Retinal pigment epithelial cell (primary cell): ENCODE measurements around the gene CEP85.

ENCODE experiments used
- DNase-seq: peaks from one replicate; pipeline ENCODE4 v3.0.0-alpha.2; 2010; ENCODE audit warnings: low read depth
- H3K4me3 ChIP-seq: 2 replicates; pipeline ENCODE4 v1.5.1; 2011; ENCODE audit warnings: mild to moderate bottlenecking, low read length, control low read depth, moderate library complexity
- TF ChIP-seq, protein P1 (sequence below): conservative IDR thresholded peaks from 2 replicates; pipeline ENCODE4 v1.5.1; 2011; ENCODE audit warnings: low read depth, low read length, control low read depth, inconsistent platforms

CEP85 gene

DNA sequence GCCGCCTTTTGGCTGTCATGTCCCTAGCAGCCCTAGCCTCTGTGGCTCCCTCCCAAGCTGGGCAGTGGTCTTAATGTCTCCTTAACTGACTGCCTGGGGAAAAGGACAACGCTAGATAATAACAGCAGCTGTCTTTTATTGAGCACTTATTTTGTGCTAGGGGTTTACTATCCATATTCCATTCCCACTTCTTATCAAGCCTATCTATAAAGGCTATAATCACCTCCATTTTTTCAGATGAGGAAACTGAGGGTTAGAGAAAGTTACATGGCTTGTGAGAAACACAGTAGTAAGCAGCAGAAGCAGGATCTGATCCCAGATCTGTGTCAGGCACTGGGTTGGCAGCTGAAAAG is 52.0 kb downstream of the CEP85 start:
- no peak overlapping the region for H3K4me3 ChIP-seq
- DNase-seq = no peak
- TF ChIP-seq, protein P1, sequence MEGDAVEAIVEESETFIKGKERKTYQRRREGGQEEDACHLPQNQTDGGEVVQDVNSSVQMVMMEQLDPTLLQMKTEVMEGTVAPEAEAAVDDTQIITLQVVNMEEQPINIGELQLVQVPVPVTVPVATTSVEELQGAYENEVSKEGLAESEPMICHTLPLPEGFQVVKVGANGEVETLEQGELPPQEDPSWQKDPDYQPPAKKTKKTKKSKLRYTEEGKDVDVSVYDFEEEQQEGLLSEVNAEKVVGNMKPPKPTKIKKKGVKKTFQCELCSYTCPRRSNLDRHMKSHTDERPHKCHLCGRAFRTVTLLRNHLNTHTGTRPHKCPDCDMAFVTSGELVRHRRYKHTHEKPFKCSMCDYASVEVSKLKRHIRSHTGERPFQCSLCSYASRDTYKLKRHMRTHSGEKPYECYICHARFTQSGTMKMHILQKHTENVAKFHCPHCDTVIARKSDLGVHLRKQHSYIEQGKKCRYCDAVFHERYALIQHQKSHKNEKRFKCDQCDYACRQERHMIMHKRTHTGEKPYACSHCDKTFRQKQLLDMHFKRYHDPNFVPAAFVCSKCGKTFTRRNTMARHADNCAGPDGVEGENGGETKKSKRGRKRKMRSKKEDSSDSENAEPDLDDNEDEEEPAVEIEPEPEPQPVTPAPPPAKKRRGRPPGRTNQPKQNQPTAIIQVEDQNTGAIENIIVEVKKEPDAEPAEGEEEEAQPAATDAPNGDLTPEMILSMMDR = no peak

DNA sequence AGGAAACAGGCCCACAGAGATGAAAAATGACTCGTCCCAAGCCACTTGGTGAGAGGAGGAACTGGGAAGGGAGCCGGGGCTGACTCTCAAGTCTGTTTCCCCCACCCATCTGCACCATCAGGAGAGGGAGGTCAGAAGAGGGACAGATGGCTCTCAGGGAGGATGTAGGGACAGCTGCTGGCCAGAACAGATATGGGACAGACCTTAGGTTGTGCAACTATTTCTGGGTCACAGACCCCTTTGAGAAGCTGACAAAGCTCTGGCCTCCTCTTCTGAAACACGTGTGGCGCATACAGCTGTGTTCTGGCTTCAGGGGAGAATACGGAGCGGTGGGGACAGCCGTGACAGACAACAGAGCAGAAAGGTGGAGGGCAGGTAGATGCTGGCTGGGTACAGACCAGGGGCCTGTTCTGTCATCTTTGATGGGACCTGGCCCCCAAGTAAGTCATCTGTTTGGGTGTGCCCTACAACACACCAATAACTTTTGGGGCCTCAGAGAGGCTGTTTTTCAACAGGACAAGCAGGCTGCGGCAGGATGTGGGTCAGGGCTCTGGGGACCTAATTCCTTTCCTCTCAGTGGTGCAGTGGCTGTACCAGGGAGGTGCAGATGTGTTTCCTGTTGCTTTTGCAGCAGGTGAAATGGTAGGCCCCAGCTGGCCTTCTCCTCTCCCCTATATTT is 53.2 kb downstream of the CEP85 start:
- TF ChIP-seq, protein P1 = no peak
- no peak overlapping the region for H3K4me3 ChIP-seq
- no peak for DNase-seq

DNA sequence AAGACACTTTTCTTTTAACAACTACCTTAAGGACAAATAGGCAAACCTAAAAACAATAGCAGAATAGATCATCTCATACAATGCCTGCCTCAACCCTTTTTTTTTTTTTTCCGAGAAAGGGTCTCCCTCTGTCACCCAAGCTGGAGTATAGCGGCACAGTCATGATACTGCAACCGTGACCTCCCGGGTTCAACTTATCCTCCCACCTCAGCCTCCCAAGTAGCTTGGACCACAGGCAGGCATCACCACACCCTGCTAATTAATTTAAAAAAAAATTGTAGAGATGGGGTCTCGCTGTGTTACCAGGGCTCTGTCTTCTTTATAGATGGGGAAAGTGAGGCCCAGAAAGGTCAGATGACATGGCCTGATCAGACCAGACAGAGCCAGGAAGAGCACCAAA is 53.8 kb downstream of the CEP85 start:
- DNase-seq = no peak
- no peak overlapping the region for H3K4me3 ChIP-seq
- TF ChIP-seq, protein P1 = no peak

DNA sequence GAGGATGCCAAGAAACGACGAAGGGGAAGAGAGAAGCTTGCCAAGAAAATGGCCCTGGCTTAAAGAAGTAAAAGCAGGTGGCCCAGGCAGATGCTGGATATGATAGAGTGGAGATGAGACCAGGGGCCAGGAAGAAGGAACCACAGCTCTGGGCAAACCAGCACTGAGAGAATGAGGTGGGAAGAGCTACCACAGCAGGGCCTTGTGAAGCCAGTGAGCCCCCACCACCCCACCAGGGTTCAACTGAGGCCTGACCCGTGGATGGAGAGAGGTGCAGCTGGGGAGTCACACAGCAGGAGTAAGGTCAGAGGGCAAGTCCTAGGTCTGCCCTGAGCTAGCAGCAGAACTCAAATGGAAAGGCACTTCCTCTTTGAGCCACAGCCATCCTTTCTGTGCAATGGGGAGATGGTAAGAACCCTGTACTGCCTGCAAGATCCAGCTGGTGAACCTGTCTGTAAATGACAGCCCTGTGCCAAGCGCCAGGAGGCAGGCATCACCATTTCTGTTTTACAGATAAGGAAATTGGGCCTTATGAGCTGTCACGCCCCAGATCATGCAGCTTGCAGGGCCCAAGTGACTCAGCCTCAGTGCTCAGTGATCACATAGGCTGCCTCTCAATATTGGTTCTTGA is 54.4 kb downstream of the CEP85 start:
- TF ChIP-seq, protein P1 = no peak
- DNase-seq = no peak
- H3K4me3 ChIP-seq = no peak overlapping the region

DNA sequence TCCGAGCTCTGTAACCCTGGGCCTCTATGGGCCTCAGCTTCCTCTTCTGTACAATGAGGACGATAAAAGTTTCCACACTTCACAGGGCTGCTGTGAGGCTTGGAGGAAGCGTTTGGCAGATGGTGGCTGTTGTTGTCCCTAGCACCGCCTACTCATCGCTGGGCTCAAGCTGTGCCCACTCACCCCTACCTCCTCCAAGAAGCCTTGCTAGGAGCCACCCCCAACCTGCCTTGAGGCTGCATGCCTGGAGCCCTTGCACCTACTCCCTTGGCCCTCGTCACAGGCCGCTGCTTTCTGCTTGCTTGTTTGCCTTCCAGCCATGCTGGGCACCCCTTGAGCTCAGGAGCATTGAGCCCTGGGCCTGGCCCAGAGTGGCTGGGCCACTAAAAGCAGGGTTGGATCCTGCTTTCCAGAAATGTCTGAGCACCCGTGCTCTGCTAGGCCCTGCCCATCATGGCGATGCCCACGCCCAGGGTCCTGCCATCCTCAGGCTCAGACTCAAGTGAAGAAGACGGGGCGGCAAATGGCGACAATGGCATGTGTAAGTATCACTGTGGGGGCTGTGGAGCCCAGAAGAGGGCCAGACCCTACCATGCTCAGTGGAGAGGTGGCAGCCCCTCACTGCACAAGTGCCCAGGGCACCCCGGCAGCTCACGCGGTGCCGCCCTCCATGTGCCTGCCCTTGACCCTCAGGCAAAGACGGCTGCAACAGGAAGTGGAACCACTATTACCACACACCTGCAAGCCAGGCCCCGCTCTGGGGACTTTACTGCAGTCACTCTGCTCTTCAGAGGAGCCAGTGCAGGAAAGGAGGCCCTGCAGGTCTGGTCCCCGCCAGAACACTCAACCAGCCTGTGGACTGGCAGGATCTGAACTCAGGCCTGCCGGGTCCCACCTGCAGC is 55.4 kb downstream of the CEP85 start:
- no peak overlapping the region for H3K4me3 ChIP-seq
- no peak for DNase-seq
- TF ChIP-seq, protein P1 = no peak

DNA sequence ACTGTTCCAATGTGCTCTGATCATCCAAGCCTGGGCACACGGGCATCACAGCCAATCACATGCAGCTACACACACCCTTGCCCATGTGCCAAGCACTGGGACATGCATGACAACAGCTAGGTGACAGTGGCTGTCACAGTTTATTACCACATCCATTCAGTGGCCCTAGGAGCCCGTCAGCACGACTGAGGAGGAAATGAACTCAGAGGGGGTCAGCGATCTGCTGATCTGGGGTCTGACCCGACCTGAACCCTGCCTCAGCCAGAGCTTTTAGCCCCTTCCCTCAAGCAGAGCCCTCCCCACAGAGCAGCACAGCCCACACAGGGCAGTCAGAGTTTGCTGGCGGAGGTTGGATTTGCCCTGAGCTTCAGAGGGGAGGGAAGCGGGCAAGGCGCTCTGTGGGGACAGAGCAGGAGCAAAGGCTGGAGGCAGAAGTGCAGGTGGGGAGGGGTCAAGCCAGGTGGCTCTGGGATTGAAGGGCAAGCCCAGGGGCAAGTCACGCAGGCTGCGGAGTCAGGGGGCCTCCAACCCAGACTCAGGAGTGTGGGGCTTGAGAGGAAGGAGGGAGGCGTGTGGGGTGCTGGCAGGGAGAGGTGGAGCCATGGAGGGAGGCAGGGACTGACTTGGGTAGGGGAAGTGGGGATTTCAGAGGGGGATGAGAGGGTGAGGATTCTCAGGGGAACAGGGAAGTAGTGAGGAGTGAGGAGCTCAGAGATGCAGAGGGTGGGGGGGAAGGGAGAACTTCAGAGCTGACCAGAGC is 56.3 kb downstream of the CEP85 start:
- TF ChIP-seq, protein P1 = no peak
- no peak for DNase-seq
- H3K4me3 ChIP-seq = no peak overlapping the region
